SU-DHL-6 (cell line): Measurements from ENCODE around the gene CACNA1C.

Experiments used
- H2AFZ ChIP-seq: fragments of 200-600 bp; sonication (generic); 2 replicates; pipeline ENCODE4 v1.6.1; 2014; ENCODE audit warnings: low read depth, mild to moderate bottlenecking, moderate library complexity, mixed read lengths, antibody characterized with exemption, low read length; ENCODE audit not compliant: severe bottlenecking
- H3F3A ChIP-seq: fragments of 200-600 bp; shearing (Covaris generic); 2 replicates; pipeline ENCODE4 v1.6.0; 2016; ENCODE audit warnings: antibody characterized with exemption, mild to moderate bottlenecking; ENCODE audit not compliant: insufficient read depth
- H3K27ac ChIP-seq: fragments of 200-600 bp; sonication (generic); 2 replicates; pipeline ENCODE4 v1.5.1; 2016; ENCODE audit warnings: low read depth, mild to moderate bottlenecking, low read length, moderate library complexity, mixed read lengths
- H3K27me3 ChIP-seq: fragments of 200-600 bp; sonication (generic), shearing (Covaris generic); 2 replicates; pipeline ENCODE4 v1.6.0; 2014; ENCODE audit warnings: mild to moderate bottlenecking, low read length
- H3K36me3 ChIP-seq: fragments of 200-600 bp; sonication (generic); 2 replicates; pipeline ENCODE4 v1.6.1; 2014; ENCODE audit warnings: mild to moderate bottlenecking, low read length, mixed read lengths
- H3K4me2 ChIP-seq: fragments of 300-600, 200-600 bp; shearing (Covaris generic), sonication (generic); 2 replicates; pipeline ENCODE4 v1.6.0; 2014; ENCODE audit warnings: low read length, low read depth, mild to moderate bottlenecking; ENCODE audit not compliant: poor library complexity, severe bottlenecking
- H3K4me3 ChIP-seq: fragments of 200-600 bp; sonication (generic); 2 replicates; pipeline ENCODE4 v1.5.1; 2014; ENCODE audit warnings: antibody characterized with exemption, low read length, mild to moderate bottlenecking, mixed read lengths; ENCODE audit not compliant: insufficient read depth, poor library complexity, severe bottlenecking
- H3K79me2 ChIP-seq: fragments of 200-600 bp; sonication (generic); 2 replicates; pipeline ENCODE4 v1.6.1; 2014; ENCODE audit warnings: mild to moderate bottlenecking, low read length, moderate library complexity; ENCODE audit not compliant: insufficient read depth
- H3K9ac ChIP-seq: fragments of 200-600 bp; sonication (generic); 2 replicates; pipeline ENCODE4 v1.7.0; 2014; ENCODE audit warnings: mild to moderate bottlenecking, low read length
- H3K9me2 ChIP-seq: fragments of 200-600 bp; sonication (generic); replicated peaks from 2 replicates; pipeline ENCODE4 v1.6.1; 2014; ENCODE audit warnings: low read length; ENCODE audit not compliant: insufficient read depth
- H3K9me3 ChIP-seq: fragments of 200-600 bp; sonication (generic); 2 replicates; pipeline ENCODE4 v1.6.1; 2014; ENCODE audit warnings: low read length, mixed read lengths; ENCODE audit not compliant: insufficient read depth
- H4K20me1 ChIP-seq: fragments of 200-600 bp; sonication (generic); 2 replicates; pipeline ENCODE4 v1.6.1; 2014; ENCODE audit warnings: low read depth, mild to moderate bottlenecking, antibody characterized with exemption, low read length, moderate library complexity, mixed read lengths
- EZH2phosphoT487 ChIP-seq: fragments of 200-600 bp; sonication (generic), shearing (Covaris generic); conservative IDR thresholded peaks from 2 replicates; pipeline ENCODE4 v1.6.1; 2018; ENCODE audit warnings: mild to moderate bottlenecking, antibody characterized with exemption, low read length, moderate library complexity, mixed read lengths
- TF ChIP-seq, protein P1 (sequence below): fragments of 200-600 bp; sonication (generic); IDR thresholded peaks from one replicate; pipeline ENCODE4 v1.5.1; 2017; ENCODE audit warnings: antibody characterized with exemption, mild to moderate bottlenecking, low read length, moderate library complexity; ENCODE audit not compliant: insufficient read depth, poor library complexity, severe bottlenecking

CACNA1C gene

DNA sequence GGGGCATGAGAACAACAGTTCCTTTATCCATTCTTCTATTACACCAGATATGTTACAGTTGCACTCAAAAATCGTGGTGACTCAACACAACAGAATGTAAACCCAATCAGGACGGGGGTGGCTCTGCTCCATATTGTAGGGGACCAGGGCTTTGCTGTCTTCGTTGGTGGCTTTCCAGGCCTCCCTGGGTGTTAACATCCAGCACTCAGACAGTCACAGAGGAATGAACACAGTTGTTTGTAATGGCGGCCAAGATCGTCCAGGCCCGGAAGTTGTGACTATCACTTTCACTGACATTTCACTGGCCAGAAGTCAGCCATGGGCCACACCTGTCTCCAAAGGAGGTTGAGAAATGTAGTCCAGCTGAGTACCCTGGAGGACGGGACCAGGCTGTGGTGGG lies 204.1 kb downstream of the CACNA1C start:
- H3K4me3 ChIP-seq: no peak overlapping the region
- peaks cover 28% of the 10 kb centered on the region; the same call in 1 of the 2 replicates for H3F3A ChIP-seq
- no peak overlapping the region for H2AFZ ChIP-seq
- no peaks in the 10 kb centered on the region for H3K9me3 ChIP-seq
- H3K27ac ChIP-seq: no peak overlapping the region
- no peaks in the 10 kb centered on the region for H3K79me2 ChIP-seq
- H3K9me2 ChIP-seq: no peaks in the 10 kb centered on the region
- H3K27me3 ChIP-seq: no peaks in the 10 kb centered on the region
- H3K4me2 ChIP-seq: no peak overlapping the region
- H3K36me3 ChIP-seq: no peaks in the 10 kb centered on the region
- no peak for TF ChIP-seq EZH2phosphoT487
- TF ChIP-seq, protein P1, sequence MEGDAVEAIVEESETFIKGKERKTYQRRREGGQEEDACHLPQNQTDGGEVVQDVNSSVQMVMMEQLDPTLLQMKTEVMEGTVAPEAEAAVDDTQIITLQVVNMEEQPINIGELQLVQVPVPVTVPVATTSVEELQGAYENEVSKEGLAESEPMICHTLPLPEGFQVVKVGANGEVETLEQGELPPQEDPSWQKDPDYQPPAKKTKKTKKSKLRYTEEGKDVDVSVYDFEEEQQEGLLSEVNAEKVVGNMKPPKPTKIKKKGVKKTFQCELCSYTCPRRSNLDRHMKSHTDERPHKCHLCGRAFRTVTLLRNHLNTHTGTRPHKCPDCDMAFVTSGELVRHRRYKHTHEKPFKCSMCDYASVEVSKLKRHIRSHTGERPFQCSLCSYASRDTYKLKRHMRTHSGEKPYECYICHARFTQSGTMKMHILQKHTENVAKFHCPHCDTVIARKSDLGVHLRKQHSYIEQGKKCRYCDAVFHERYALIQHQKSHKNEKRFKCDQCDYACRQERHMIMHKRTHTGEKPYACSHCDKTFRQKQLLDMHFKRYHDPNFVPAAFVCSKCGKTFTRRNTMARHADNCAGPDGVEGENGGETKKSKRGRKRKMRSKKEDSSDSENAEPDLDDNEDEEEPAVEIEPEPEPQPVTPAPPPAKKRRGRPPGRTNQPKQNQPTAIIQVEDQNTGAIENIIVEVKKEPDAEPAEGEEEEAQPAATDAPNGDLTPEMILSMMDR: no peak
- H3K9ac ChIP-seq: no peak overlapping the region
- H4K20me1 ChIP-seq: no peaks in the 10 kb centered on the region

DNA sequence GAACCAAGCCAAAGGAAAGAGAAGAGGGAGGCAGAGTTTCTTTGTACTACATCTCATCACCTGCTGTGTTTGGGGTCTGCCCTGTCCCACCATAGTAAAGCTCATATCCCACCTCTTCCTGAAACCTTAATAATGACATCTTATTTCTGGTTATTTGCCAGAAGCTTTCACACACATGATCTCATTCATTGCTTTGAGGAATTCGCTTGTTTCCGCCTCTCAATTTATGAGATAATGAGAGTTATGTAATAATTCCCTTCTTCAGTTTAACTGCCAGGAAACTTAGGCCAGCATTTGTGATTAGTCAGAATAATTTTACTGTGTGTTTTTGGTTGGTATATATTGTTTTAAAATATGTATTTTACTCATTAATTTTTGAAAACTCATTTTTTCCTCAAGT lies 205.2 kb downstream of the CACNA1C start:
- Histone ChIP-seq H3K4me3 (no peak overlapping the region), H3K27me3 (no peaks in the 10 kb centered on the region), H3F3A (peaks cover 28% of the 10 kb centered on the region; the same call in 1 of the 2 replicates)

GRCh38 chr12:2259369-2259768 lies 206.6 kb downstream of the CACNA1C start:
- TF ChIP-seq, protein P1: no peak
- no peak for TF ChIP-seq EZH2phosphoT487
- no peaks in the 10 kb centered on the region for H3K79me2 ChIP-seq
- H3F3A ChIP-seq: peaks cover 28% of the 10 kb centered on the region; the same call in 1 of the 2 replicates
- H3K9me3 ChIP-seq: no peaks in the 10 kb centered on the region
- peak overlapping the region; percentile 96 for H3K27ac ChIP-seq
- no peaks in the 10 kb centered on the region for H3K9me2 ChIP-seq
- H2AFZ ChIP-seq: peak overlapping the region; percentile 61
- H3K4me2 ChIP-seq: peak overlapping the region; percentile 70
- no peaks in the 10 kb centered on the region for H3K36me3 ChIP-seq
- peak overlapping the region; percentile 48 for H3K9ac ChIP-seq
- peak overlapping the region; percentile 17 for H3K4me3 ChIP-seq
- H3K27me3 ChIP-seq: no peaks in the 10 kb centered on the region
- no peaks in the 10 kb centered on the region for H4K20me1 ChIP-seq

More for the DNA sequence above, 205.2 kb downstream of the CACNA1C start:
- Histone ChIP-seq H3K9me3 (no peaks in the 10 kb centered on the region), H3K4me2 (no peak overlapping the region), H3K27ac (peak overlapping the region; percentile 96), H3K36me3 (no peaks in the 10 kb centered on the region), H3K9me2 (no peaks in the 10 kb centered on the region), H3K9ac (no peak overlapping the region), H3K79me2 (no peaks in the 10 kb centered on the region), H4K20me1 (no peaks in the 10 kb centered on the region), H2AFZ (no peak overlapping the region)
- TF ChIP-seq, protein P1: no peak
- no peak for TF ChIP-seq EZH2phosphoT487
